HEK293T (cell line): ENCODE data around the gene SOX6.

ENCODE experiments used
- CTBP1 ChIP-seq: fragments of 450-650 bp; IDR thresholded peaks from 2 replicates; pipeline ENCODE4 v1.6.1; 2016; ENCODE audit warnings: borderline replicate concordance
- FOXK2 ChIP-seq: fragments of 450-650 bp; IDR thresholded peaks from 2 replicates; pipeline ENCODE4 v1.6.1; 2016; ENCODE audit warnings: mild to moderate bottlenecking
- FOXM1 ChIP-seq: fragments of 450-650 bp; IDR thresholded peaks from 2 replicates; pipeline ENCODE4 v1.6.1; 2017; ENCODE audit warnings: mild to moderate bottlenecking, borderline replicate concordance
- LEF1 ChIP-seq: fragments of 450-650 bp; IDR thresholded peaks from 2 replicates; pipeline ENCODE4 v1.6.1; 2017; ENCODE audit warnings: mild to moderate bottlenecking, borderline replicate concordance
- PKNOX1 ChIP-seq: fragments of 450-650 bp; IDR thresholded peaks from 2 replicates; pipeline ENCODE4 v1.6.1; 2016
- SUZ12 ChIP-seq: fragments of 450-650 bp; IDR thresholded peaks from 2 replicates; pipeline ENCODE4 v1.6.1; 2016; ENCODE audit warnings: mild to moderate bottlenecking

- no peak for TF ChIP-seq CTBP1
- no peak for TF ChIP-seq PKNOX1
- TF ChIP-seq SUZ12: no peak
- TF ChIP-seq FOXK2: no peak
- no peak for TF ChIP-seq FOXM1
- no peak for TF ChIP-seq LEF1
Measured at GRCh38 chr11:15969701-15970329, 386.5 kb downstream of the SOX6 start.
